ENCODE measurements around the gene PCDH9. TPM values are rescaled to one million over a fixed set of nuclear protein-coding genes. Genes with fewer than 3 reads are reported as not detected.

PCDH9 gene
- total RNA-seq, 1 experiment from 2014 or later: 0.11 TPM

- no TSS peak for BruUV-seq (replicated peaks)
- DNase-seq: no peak
- no peaks in the 10 kb centered on the region for H3K4me1 Mint-ChIP-seq (ENCODE audit: low read depth, unreplicated experiment)
- POLR2A ChIA-PET: no interaction called here
- no peaks in the 10 kb centered on the region for H3K9me3 Mint-ChIP-seq (ENCODE audit: unreplicated experiment)
- H3K27me3 Mint-ChIP-seq (ENCODE audit: insufficient read depth, unreplicated experiment): no peaks in the 10 kb centered on the region
- CTCF ChIA-PET: no interaction called here
- TF ChIP-seq CTCF (IDR thresholded peaks at IDR 0.05; ENCODE audit: insufficient read depth in 1 of 2, low read depth in 1 of 2, low read length in 1 of 2, severe bottlenecking in 1 of 2, unreplicated experiment in 1 of 2): no peak
- H3K36me3 Mint-ChIP-seq (ENCODE audit: insufficient read depth, unreplicated experiment): no peaks in the 10 kb centered on the region
- H3K4me3 Mint-ChIP-seq (ENCODE audit: unreplicated experiment): no peak overlapping the region
- Histone ChIP-seq H3K9me3 (no peaks in the 10 kb centered on the region), H3K27me3 (replicated peaks; ENCODE audit: control insufficient read depth, insufficient read depth, low read length) (no peaks in the 10 kb centered on the region), H3K4me1 (no peaks in the 10 kb centered on the region), H3K36me3 (ENCODE audit: control insufficient read depth, insufficient read depth, low read length) (no peaks in the 10 kb centered on the region), H3K4me3 (ENCODE audit: low read depth, low read length) (no peak overlapping the region)
- intact Hi-C loops (cut with micrococcal nuclease; ENCODE audit: unreplicated experiment): no loop called here
- H3K27ac Mint-ChIP-seq (ENCODE audit: unreplicated experiment): no peak overlapping the region
These were observed 595.8 kb downstream of the PCDH9 start for GRCh38 chr13:66634384-66634783.

GRCh38 chr13:66627512-66627911 lies 602.6 kb downstream of the PCDH9 start:
- DNase-seq: no peak
- no peaks in the 10 kb centered on the region for H3K36me3 ChIP-seq (ENCODE audit: control insufficient read depth, insufficient read depth, low read length)
- ChIA-PET CTCF (no interaction called here), POLR2A (no interaction called here)
- H3K36me3 Mint-ChIP-seq (ENCODE audit: insufficient read depth, unreplicated experiment): no peaks in the 10 kb centered on the region
- H3K27me3 Mint-ChIP-seq (ENCODE audit: insufficient read depth, unreplicated experiment): no peaks in the 10 kb centered on the region
- H3K4me1 Mint-ChIP-seq (ENCODE audit: low read depth, unreplicated experiment): no peaks in the 10 kb centered on the region
- BruUV-seq (replicated peaks): no TSS peak
- H3K9me3 ChIP-seq: no peaks in the 10 kb centered on the region
- intact Hi-C loops (cut with micrococcal nuclease; ENCODE audit: unreplicated experiment): no loop called here
- no peak overlapping the region for H3K4me3 ChIP-seq (ENCODE audit: low read depth, low read length)
- no peaks in the 10 kb centered on the region for H3K9me3 Mint-ChIP-seq (ENCODE audit: unreplicated experiment)
- H3K4me1 ChIP-seq: no peaks in the 10 kb centered on the region
- H3K27me3 ChIP-seq (replicated peaks; ENCODE audit: control insufficient read depth, insufficient read depth, low read length): no peaks in the 10 kb centered on the region
- no peak overlapping the region for H3K4me3 Mint-ChIP-seq (ENCODE audit: unreplicated experiment)
- H3K27ac Mint-ChIP-seq (ENCODE audit: unreplicated experiment): no peak overlapping the region
- TF ChIP-seq CTCF (IDR thresholded peaks at IDR 0.05; ENCODE audit: insufficient read depth in 1 of 2, low read depth in 1 of 2, low read length in 1 of 2, severe bottlenecking in 1 of 2, unreplicated experiment in 1 of 2): no peak

GRCh38 chr13:66624302-66624701 lies 605.8 kb downstream of the PCDH9 start:
- no peaks in the 10 kb centered on the region for H3K4me1 Mint-ChIP-seq (ENCODE audit: low read depth, unreplicated experiment)
- H3K4me1 ChIP-seq: no peaks in the 10 kb centered on the region
- no peaks in the 10 kb centered on the region for H3K9me3 ChIP-seq
- no peak overlapping the region for H3K4me3 Mint-ChIP-seq (ENCODE audit: unreplicated experiment)
- no peaks in the 10 kb centered on the region for H3K9me3 Mint-ChIP-seq (ENCODE audit: unreplicated experiment)
- no peaks in the 10 kb centered on the region for H3K36me3 Mint-ChIP-seq (ENCODE audit: insufficient read depth, unreplicated experiment)
- no TSS peak for BruUV-seq (replicated peaks)
- DNase-seq: no peak
- H3K36me3 ChIP-seq (ENCODE audit: control insufficient read depth, insufficient read depth, low read length): no peaks in the 10 kb centered on the region
- POLR2A ChIA-PET: no interaction called here
- H3K27me3 Mint-ChIP-seq (ENCODE audit: insufficient read depth, unreplicated experiment): no peaks in the 10 kb centered on the region
- H3K27me3 ChIP-seq (replicated peaks; ENCODE audit: control insufficient read depth, insufficient read depth, low read length): no peaks in the 10 kb centered on the region
- CTCF ChIA-PET: no interaction called here
- H3K27ac Mint-ChIP-seq (ENCODE audit: unreplicated experiment): no peak overlapping the region
- intact Hi-C loops (cut with micrococcal nuclease; ENCODE audit: unreplicated experiment): no loop called here
- H3K4me3 ChIP-seq (ENCODE audit: low read depth, low read length): no peak overlapping the region
- no peak for TF ChIP-seq CTCF (IDR thresholded peaks at IDR 0.05; ENCODE audit: insufficient read depth in 1 of 2, low read depth in 1 of 2, low read length in 1 of 2, severe bottlenecking in 1 of 2, unreplicated experiment in 1 of 2)

Data from Caco-2 (cell line).